Stimulated activated CD8-positive, alpha-beta memory T cell treated with anti-CD3 and anti-CD28 coated beads, Interleukin-2, amount 100 ng/mL, for 1 hour (primary cell): ENCODE results near the gene FGF18.
A peak's percentile ranks its signal among the peaks of the same experiment; 100 is the strongest.
"Not testable (repeated sequence)": the region's sequence is repeated elsewhere in the genome, so short reads cannot be mapped to it uniquely, and the experiment has no call there.

Source experiments
- DNase-seq, 2 donors: peaks; one replicate each; pipeline ENCODE4 v3.0.0-alpha.2; 2020; ENCODE audit warnings: low read depth in 2 of 2

Gene FGF18

GRCh38 chr5:171400169-171400568 is 19.3 kb upstream of the FGF18 start:
- no peak for DNase-seq

GRCh38 chr5:171401167-171401947 is 18.1 kb upstream of the FGF18 start:
- DNase-seq: no peak

GRCh38 chr5:171402751-171403150 is 16.7 kb upstream of the FGF18 start:
- not testable (repeated sequence) for DNase-seq

- no peak for DNase-seq
These were observed 13.8 kb upstream of the FGF18 start for GRCh38 chr5:171405615-171406014.

GRCh38 chr5:171407234-171407633 is 12.2 kb upstream of the FGF18 start:
- DNase-seq: no peak

- no peak for DNase-seq
These were observed 10.0 kb upstream of the FGF18 start for GRCh38 chr5:171409164-171410136.

GRCh38 chr5:171410181-171410580 is 9.3 kb upstream of the FGF18 start:
- DNase-seq: no peak

GRCh38 chr5:171412186-171412585 is 7.3 kb upstream of the FGF18 start:
- DNase-seq: no peak

- no peak for DNase-seq
These were observed 6.1 kb upstream of the FGF18 start for GRCh38 chr5:171413153-171413910.

GRCh38 chr5:171413993-171414392 is 5.5 kb upstream of the FGF18 start:
- DNase-seq: not testable (repeated sequence)

- DNase-seq: no peak
These were observed 4.2 kb upstream of the FGF18 start for GRCh38 chr5:171415115-171415730.

- DNase-seq: no peak
These were observed 3.0 kb upstream of the FGF18 start for GRCh38 chr5:171416160-171417049.

- peak in 1 of 2 donors; percentile 9 for DNase-seq
These were observed 998 bp upstream of the FGF18 start for GRCh38 chr5:171418316-171418981.

- no peak for DNase-seq
These were observed 412 bp downstream of the FGF18 start for GRCh38 chr5:171419688-171420430.

GRCh38 chr5:171420431-171421241 is 1.2 kb downstream of the FGF18 start:
- DNase-seq: no peak

- no peak for DNase-seq
These were observed 2.1 kb downstream of the FGF18 start for GRCh38 chr5:171421331-171422262.

- DNase-seq: no peak
These were observed 3.0 kb downstream of the FGF18 start for GRCh38 chr5:171422495-171422894.
